HG03520 (cell line): Measurements from ENCODE around the gene LRRC3.
"Not testable (repeated sequence)": the region's sequence is repeated elsewhere in the genome, so short reads cannot be mapped to it uniquely, and the experiment has no call there.

Experiments used
- ATAC-seq: cut with Tn5 transposase; IDR thresholded peaks from one replicate; pipeline ENCODE4 v1.9.1; 2021; ENCODE audit warnings: mild to moderate bottlenecking, moderate library complexity; ENCODE audit not compliant: unreplicated experiment

Gene LRRC3

GRCh38 chr21:44477131-44477530, 21.8 kb downstream of the LRRC3 start:
- no peak for ATAC-seq

GRCh38 chr21:44477712-44478111, 22.4 kb downstream of the LRRC3 start:
- ATAC-seq, result no peak

- no peak for ATAC-seq
These were observed 23.0 kb downstream of the LRRC3 start for GRCh38 chr21:44478124-44478800.

- no peak for ATAC-seq
These were observed 23.5 kb downstream of the LRRC3 start for GRCh38 chr21:44478801-44479167.

GRCh38 chr21:44479556-44480199, 24.4 kb downstream of the LRRC3 start:
- not testable (repeated sequence) for ATAC-seq

- no peak for ATAC-seq
These were observed 25.1 kb downstream of the LRRC3 start for GRCh38 chr21:44480200-44481053.

- ATAC-seq, result no peak
These were observed 27.4 kb downstream of the LRRC3 start for GRCh38 chr21:44482581-44483287.

- no peak for ATAC-seq
These were observed 28.3 kb downstream of the LRRC3 start for GRCh38 chr21:44483288-44484237.

GRCh38 chr21:44484498-44485253, 29.4 kb downstream of the LRRC3 start:
- no peak for ATAC-seq

- ATAC-seq, result no peak
These were observed 30.0 kb downstream of the LRRC3 start for GRCh38 chr21:44485254-44485793.

- no peak for ATAC-seq
These were observed 30.5 kb downstream of the LRRC3 start for GRCh38 chr21:44485796-44486195.

GRCh38 chr21:44486302-44486701, 31.0 kb downstream of the LRRC3 start:
- no peak for ATAC-seq

GRCh38 chr21:44487831-44488230, 32.5 kb downstream of the LRRC3 start:
- no peak for ATAC-seq

GRCh38 chr21:44489962-44490361, 34.7 kb downstream of the LRRC3 start:
- ATAC-seq, result no peak

- no peak for ATAC-seq
These were observed 35.1 kb downstream of the LRRC3 start for GRCh38 chr21:44490405-44490804.

GRCh38 chr21:44490816-44491215, 35.5 kb downstream of the LRRC3 start:
- no peak for ATAC-seq

- ATAC-seq, result no peak
These were observed 37.5 kb downstream of the LRRC3 start for GRCh38 chr21:44492567-44493385.

GRCh38 chr21:44494418-44494817, 39.1 kb downstream of the LRRC3 start:
- no peak for ATAC-seq
